ENCODE measurements around the gene AZI2.

GRCh38 chr3:28337230-28337629, 11.4 kb downstream of the AZI2 start:
- TF ChIP-seq CTCF (IDR thresholded peaks at IDR 0.05; ENCODE audit: low read depth, low read length, missing input control) (no peak), RAD21 (IDR thresholded peaks at IDR 0.05) (no peak), MAX (IDR thresholded peaks at IDR 0.05) (no peak), TAF1 (conservative IDR thresholded peaks at IDR 0.05) (no peak), YY1 (IDR thresholded peaks at IDR 0.05) (no peak), ZBTB33 (IDR thresholded peaks at IDR 0.05) (no peak), RXRA (IDR thresholded peaks at IDR 0.05) (no peak), FOXA1 (IDR thresholded peaks at IDR 0.05) (no peak)
